HG03039 (cell line): ENCODE results near the gene EDN1.
A peak's percentile ranks its signal among the peaks of the same experiment; 100 is the strongest.

ENCODE experiments used
- ATAC-seq: cut with Tn5 transposase; IDR thresholded peaks from one replicate; pipeline ENCODE4 v1.9.1; 2021; ENCODE audit warnings: mild to moderate bottlenecking, moderate library complexity; ENCODE audit not compliant: unreplicated experiment

The EDN1 gene

DNA sequence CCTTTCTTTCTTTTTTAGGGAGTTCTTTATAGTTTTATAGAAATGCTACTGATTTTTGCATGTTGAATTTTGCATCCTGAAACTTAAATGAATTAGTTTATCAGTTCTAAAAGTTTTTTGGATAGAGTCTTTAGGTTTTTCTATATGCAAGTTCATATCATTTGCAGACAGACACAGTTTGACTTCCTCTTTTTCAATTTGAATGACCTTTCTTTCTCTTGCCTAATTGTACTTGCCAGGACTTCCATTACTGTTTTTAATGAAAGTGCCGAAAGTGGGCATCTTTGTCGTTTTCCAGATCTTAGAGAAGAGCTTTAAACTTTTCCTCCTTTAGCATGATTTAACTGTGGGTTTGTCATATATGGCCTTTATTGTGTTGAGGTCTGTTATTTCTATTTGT is 21.1 kb upstream of the EDN1 start:
- ATAC-seq, result no peak

- no peak for ATAC-seq
These were observed 19.5 kb upstream of the EDN1 start for GRCh38 chr6:12270551-12271230.

DNA sequence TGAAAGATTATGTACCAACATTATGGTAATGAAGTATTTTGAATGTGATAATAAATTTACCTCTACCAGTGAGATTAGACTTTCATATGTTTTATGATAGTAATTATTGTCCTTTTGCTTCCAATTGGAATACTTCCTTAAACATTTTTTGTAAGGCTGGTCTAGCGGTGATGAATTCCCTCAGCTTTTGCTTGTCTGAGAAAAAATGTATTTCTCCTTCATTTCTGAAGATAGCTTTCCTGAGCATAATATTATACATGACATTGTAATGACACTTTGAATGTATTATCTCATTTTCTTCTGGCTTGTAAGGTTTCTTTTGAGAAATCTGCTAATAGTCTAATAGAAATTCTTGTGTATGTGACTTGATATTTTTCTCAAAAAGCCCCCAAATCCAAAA is 18.6 kb upstream of the EDN1 start:
- ATAC-seq, result no peak

GRCh38 chr6:12271997-12272396 is 18.2 kb upstream of the EDN1 start:
- no peak for ATAC-seq

DNA sequence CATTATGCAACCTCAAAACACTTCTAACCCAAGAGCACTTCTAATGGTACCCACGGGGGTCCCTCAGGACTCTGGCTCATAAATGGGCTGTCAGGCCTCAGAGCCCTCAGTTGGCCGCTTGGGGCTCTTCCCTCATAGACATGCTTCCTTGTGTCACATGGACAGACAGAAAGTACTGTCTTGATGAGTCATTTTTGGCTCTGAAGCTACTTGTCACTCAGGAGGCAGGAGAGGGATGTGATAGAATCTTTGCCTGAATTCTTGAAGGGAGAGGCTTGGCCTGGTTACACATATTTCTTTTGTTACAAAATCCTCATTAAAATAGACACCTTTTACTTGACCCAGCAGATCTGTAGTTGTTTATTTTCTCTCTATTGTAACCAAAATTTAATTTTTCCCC is 15.1 kb upstream of the EDN1 start:
- no peak for ATAC-seq

GRCh38 chr6:12276930-12277315 is 13.2 kb upstream of the EDN1 start:
- no peak for ATAC-seq

- no peak for ATAC-seq
These were observed 12.8 kb upstream of the EDN1 start for GRCh38 chr6:12277386-12277785.

DNA sequence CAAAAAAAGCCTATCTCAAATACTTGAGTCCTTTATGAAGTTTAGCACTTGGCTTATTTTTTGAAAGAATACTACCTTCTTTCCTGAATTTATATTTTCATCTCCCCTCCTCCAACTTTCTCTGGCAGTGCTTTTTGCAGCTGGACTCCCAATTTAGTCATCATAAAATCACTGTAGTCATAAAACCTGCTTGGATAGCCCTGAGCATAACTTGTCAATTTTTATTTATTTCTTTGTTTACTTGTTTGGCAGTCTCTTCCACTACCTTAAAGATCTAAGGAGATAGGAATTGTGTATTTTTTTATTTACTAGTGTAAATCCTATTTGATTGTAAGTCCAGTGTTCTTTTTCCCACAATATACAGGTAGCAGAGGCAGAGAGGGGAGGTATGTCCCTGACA is 11.2 kb upstream of the EDN1 start:
- ATAC-seq, result no peak

DNA sequence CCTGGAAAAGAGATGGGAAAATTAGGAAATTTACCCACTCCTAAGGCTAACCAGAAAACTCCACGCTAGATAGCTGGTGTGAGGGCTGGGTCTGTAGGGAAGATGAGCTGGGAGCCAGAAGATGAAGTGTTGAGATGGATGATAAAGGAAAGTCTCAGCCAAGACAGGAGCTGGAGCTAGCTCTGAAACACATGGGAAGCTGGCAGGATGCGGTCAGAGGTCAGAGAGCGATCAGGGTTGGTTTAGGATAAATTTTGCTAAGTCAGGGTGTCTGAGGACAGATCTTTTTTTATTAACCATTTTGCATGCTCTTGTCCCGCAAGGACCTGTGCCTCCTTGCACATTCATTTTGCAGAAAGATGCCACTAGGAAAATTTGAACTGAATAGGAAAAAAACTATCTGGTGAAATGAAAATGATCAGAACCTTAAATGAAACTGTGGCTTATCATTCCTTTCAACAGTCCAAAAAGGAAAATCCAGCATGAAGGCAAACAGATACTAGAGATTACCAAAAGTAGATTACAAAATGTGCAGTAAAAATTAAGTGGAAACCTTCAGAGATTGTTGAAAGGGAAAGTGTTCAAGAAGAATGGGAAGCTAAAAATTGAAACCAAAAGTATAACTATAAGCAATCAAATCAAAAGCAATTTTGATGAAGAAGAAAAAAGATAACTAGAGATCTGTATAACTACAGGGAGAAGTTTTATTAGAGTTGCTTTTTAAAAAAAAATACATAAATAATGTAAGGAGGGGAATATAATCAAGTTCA is 10.7 kb upstream of the EDN1 start:
- ATAC-seq, result no peak

GRCh38 chr6:12280458-12280857 is 9.7 kb upstream of the EDN1 start:
- ATAC-seq, result no peak

- ATAC-seq, result no peak
These were observed 9.3 kb upstream of the EDN1 start for GRCh38 chr6:12280902-12281301.

GRCh38 chr6:12283904-12284303 is 6.3 kb upstream of the EDN1 start:
- ATAC-seq, result no peak

- ATAC-seq, result no peak
These were observed 3.6 kb upstream of the EDN1 start for GRCh38 chr6:12286373-12287110.

DNA sequence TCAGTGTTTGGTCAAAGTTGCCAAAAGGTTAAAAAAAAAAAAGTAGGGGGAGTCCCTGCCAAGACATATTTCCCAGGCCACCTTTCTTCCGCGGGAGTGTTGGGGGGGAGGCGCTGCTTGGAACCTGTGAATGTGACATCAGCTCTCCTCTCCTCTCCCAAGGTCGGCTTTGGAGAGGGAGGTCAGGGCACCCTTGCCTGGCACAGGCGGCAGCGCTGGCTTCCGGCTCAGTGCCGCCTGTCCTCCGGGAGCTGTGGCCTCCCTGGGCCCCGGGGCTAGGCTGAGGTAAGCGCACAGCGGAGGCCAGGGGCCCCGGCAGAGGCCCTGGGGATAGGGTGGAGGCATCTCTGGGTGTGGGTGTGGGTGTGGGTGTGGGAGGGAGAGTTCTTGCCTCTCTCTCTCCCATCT is 1.9 kb upstream of the EDN1 start:
- no peak for ATAC-seq

DNA sequence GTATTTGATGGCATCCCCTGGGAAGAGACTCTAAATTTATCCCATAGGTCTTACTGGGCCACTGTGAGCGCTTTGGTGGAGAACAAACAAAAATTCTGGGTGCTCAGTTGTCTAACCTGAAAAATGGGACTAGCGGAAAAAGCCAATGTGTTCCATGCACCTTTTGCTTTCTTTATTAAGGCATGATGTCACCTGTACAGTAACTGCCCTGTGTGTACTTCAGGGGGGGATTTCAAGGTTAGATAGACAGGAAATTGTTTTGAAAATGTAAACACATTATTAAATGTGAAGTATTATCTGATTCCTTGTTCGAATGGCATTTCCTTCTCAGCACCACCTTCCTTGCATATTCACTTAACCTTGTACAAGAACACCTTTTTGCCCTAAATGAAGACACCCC is 1.2 kb upstream of the EDN1 start:
- ATAC-seq, result no peak

- ATAC-seq, result peak; percentile 34
These were observed 719 bp upstream of the EDN1 start for GRCh38 chr6:12289365-12289919.

DNA sequence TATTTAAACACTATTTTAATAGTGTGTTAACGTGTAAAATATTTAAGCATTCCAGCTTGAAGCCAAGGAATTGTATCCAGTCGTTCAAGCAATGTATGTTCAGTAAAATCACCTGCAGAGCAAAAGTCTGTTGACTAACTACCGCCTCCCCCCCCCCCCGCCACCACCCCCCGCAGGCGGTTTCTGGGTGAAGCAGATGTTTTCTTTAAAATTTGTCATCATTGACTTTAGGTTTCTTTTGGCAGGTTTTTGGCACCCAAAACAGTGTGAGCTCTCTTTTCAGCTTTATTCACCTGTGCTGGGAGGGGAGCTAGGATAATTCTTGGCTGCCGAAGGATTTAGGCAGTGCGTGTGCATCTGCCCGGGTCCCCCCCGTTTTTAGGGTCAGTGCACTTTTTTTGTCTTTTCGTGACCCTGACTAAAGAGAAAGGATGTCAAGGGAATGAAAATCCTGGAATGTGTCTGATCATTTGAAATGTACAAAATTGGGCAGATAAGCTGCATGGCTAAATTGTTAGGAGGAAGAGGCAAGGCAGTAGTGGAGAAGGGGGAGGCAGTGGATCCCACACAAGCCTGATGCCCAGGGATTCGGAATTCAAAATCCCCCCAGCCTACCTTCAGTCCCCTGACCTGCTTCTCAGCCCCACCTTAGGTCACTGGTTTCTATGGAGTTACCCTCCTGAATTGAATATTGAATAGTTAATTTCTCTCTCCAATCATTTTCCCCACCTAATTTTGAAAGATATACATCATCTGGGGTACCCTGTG is 1.1 kb downstream of the EDN1 start:
- no peak for ATAC-seq

GRCh38 chr6:12291839-12292604 is 1.9 kb downstream of the EDN1 start:
- no peak for ATAC-seq

DNA sequence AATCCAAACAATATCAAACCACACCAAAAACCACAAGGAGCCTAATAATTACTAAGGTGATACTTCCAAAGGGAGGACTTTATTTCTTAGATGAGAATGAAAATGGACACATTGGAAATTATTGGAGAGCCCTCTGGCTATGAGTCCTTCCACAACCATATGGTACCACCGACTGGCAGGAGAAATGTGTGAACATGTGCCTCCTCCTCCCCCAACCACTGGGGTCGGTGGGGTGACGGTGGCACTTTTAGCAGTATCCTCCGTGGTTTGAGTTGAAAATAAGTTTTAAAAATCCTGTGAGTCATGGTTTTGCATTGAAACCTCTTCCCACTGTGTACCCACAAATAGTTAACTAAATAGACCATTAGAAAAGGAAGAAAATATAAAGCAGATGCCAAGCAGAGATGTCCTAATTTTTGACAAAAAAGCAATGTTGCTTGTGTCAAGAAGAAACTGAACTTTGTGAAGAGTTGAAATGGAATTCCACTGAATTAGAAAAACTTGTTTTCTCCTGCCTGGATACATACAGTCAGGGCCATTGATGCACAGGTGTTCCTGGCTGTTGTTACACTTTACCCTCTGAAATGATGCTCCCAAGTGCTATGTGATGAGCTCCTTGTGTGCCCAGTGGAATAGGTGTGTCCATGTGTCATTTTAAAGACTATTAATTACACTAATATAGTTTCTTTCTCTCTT is 3.2 kb downstream of the EDN1 start:
- ATAC-seq, result no peak
